ENCODE results near the gene ALG12.

ALG12 gene

DNA sequence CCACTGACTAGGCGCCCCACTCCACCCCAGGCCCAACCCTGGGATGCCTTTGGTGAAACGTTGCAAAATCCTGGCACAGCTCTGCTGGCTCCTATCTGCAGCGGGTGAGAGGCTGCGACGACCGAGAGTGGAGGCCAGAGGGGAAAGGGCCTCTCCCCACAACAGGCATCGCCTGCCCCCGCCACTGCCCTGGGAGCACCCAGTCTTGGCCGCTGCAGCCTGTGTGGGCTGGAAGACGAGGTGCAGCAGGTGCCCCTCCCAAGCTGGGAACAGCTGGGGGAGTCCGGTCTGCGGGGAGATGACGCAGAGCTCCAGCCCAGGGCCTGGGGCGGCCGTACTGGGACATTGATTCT, 38.2 kb upstream of the ALG12 start:
- no peak overlapping the region for H3K4me3 ChIP-seq (ENCODE audit: low read length)
- TF ChIP-seq, protein P1, sequence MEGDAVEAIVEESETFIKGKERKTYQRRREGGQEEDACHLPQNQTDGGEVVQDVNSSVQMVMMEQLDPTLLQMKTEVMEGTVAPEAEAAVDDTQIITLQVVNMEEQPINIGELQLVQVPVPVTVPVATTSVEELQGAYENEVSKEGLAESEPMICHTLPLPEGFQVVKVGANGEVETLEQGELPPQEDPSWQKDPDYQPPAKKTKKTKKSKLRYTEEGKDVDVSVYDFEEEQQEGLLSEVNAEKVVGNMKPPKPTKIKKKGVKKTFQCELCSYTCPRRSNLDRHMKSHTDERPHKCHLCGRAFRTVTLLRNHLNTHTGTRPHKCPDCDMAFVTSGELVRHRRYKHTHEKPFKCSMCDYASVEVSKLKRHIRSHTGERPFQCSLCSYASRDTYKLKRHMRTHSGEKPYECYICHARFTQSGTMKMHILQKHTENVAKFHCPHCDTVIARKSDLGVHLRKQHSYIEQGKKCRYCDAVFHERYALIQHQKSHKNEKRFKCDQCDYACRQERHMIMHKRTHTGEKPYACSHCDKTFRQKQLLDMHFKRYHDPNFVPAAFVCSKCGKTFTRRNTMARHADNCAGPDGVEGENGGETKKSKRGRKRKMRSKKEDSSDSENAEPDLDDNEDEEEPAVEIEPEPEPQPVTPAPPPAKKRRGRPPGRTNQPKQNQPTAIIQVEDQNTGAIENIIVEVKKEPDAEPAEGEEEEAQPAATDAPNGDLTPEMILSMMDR (conservative IDR thresholded peaks at IDR 0.05; ENCODE audit: low read depth, low read length) = no peak
- DNase-seq (ENCODE audit: low read depth) = no peak

DNA sequence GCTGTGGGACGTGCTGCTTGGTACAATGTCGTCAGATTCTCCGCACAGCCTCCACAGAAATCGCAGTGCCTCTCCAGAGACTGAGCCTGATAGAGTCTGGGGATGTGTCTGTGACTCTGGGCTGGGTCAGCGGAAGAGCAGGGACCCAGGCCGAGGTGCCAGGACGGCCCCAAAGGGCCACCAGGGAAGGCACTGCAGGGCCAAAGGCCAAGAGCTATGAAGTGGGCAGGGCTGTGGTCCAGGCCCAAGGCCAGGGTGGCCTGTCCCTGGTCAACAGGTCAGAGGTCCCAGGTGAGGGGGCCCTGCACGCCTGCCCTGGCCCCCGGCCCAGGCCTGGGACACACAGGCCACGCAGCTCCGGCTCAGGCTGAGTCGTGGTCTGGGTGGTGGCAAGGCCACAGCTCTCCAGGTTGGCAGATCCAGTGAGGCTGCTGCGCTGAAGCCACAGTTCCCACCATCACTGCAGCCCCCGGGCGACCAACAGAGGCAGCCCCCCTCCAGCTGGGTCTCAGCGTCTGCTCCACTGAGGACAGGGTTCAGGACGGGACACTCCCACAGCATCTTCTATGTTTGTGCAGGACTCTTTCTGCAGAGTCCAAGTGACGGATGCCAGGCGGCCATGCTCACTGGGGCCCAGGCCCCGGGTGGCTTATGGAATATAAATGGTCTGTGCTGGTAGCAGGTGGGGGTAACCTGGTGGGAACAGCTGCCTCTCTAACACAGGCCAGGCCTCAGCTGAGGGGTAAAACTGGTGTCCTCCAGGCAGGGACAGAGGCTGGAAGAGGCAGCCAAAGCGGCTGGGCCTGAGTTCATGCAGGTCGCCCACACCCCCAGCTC, 37.6 kb upstream of the ALG12 start:
- no peak for DNase-seq (ENCODE audit: low read depth)
- H3K4me3 ChIP-seq (ENCODE audit: low read length) = no peak overlapping the region
- TF ChIP-seq, protein P1 (conservative IDR thresholded peaks at IDR 0.05; ENCODE audit: low read depth, low read length) = no peak

DNA sequence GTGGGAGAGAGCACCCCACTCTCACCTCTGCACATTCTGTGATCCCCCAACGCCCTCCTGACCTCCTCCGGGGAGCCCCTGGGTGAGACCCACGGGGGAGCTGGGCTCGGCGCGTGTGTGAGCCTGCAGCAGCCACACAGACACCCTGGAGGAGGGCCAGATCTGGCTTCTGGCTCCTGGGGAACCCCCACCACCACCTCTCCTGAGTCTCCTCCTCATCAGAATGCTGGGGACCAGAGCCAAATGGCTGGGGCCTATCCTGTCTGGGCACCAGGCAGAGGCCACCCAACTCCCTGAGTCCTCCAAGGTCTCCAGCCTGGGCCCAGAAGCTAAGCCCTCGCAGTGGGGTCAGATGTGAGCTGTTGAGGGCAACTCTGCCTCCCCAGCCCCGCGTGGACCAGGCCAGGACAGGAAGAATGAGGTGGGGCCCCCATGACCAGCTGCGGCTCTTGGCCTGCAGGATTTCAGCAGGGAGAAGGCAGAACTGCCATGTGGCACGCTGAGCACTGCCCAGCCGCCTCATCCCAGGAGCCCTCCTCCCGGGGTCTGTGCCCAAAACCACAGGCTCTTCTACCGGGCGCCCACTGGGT, 36.8 kb upstream of the ALG12 start:
- DNase-seq (ENCODE audit: low read depth) = no peak
- no peak overlapping the region for H3K4me3 ChIP-seq (ENCODE audit: low read length)
- TF ChIP-seq, protein P1 (conservative IDR thresholded peaks at IDR 0.05; ENCODE audit: low read depth, low read length) = no peak

DNA sequence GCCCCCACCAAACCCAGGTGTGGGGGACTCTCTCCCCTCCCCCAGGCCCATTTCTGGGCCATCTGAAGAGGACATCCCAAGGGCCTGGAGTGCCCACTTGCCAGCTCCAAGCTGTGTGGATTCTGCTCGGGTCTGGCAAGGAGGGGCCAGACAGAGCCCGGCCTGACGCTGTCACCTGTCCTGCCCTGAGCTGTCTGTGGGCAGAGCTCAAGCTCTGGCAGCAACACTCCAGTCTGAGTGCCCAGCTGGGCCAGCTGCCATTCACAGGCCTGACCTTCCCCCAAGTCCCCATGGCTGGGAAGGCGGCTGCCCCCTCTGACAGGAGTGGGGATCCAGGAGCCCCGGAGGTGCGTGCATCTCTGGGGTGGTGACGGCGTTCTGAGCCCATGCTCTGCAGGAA, 36.1 kb upstream of the ALG12 start:
- H3K4me3 ChIP-seq (ENCODE audit: low read length) = no peak overlapping the region
- DNase-seq (ENCODE audit: low read depth) = no peak
- TF ChIP-seq, protein P1 (conservative IDR thresholded peaks at IDR 0.05; ENCODE audit: low read depth, low read length) = no peak

DNA sequence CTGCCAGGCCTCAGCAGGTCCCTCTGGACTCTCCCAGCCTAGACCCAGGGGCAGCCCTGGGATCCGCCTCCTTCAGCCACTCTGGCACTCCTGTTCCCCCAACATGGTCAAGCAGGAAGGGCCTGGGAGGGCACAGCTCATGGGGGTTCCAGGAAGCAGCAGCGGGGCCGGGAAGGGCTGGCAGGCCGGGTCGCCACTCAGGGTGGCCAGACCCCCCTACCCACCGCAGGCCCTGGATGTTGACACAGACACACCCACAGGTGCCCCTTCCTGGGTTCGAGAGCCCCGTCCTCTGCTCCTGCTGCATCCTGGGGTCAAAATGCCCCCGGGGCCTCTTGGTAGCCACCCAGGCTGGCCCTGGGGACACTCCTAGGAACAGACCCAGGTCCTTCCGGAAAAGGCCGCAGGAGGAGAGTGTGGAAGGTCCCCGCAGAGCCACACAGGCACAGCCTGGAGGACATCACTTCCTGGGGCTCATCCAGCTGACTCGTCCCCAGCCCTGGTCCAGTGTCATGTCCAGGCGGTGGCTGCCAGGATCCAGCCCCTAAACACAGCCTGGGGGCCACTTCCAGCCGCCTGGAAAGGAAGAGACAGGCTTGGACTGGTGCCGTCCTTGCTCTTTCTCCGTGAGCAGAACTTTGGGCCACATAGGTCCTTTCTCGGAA, 35.6 kb upstream of the ALG12 start:
- TF ChIP-seq, protein P1 (conservative IDR thresholded peaks at IDR 0.05; ENCODE audit: low read depth, low read length) = no peak
- no peak overlapping the region for H3K4me3 ChIP-seq (ENCODE audit: low read length)
- no peak for DNase-seq (ENCODE audit: low read depth)

DNA sequence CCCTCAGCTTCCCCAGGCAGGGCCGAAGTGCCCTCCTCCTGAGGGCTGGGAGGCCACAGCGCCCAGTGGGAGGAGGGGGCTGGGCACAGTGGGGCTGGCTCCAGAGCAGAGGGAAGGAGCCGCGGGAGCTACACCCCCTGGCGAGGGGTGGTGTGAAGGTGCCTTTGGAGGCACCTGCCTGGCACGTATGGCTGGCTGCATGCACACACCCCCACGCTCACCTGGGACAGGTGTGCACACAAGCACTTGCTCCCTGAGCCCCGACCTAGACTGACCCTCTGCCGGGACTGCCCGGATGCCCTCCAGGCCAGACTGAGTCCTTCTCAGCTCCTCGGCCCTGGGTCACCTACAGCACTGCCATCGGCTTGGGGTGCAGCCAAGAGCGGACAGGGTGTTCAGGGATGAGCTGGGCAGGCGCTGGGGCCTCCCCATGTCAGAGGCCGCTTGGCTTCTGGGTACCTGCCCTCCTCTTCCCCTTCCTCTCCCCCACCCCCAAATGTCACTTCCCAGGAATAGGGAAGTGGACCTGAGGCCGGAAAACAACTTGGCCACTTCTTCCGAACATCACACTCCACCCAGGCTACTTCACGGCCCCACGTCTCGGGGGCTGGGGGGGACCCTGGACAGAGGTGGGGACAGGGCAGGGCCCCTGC, 34.9 kb upstream of the ALG12 start:
- TF ChIP-seq, protein P1 (conservative IDR thresholded peaks at IDR 0.05; ENCODE audit: low read depth, low read length) = no peak
- no peak for DNase-seq (ENCODE audit: low read depth)
- no peak overlapping the region for H3K4me3 ChIP-seq (ENCODE audit: low read length)
